LNCAP (cell line): ENCODE results near the gene SOX6.

Source experiments
- TF ChIP-seq, protein P1 (sequence below): fragments of 450-650 bp; IDR thresholded peaks from 2 replicates; pipeline ENCODE4 v1.5.1; 2017; ENCODE audit warnings: mild to moderate bottlenecking

Gene SOX6

DNA sequence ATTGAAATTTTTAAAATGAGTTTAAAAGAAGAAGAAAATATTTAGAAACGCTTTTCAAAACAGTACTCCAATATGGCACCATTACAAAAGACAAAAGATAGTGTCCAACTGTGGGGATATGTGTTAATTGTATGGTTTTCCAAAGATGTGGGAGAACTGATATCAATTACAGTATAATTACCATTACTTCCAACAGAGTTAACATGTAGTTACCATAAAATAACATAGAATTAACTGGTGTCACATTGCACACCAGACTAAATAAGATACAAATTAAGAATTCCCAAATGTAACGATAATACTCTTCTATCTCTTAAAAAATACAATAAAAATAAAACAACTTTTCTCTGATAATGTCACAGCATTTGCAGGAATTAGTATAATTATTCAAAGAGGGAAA lies 329.5 kb downstream of the SOX6 start:
- TF ChIP-seq, protein P1, sequence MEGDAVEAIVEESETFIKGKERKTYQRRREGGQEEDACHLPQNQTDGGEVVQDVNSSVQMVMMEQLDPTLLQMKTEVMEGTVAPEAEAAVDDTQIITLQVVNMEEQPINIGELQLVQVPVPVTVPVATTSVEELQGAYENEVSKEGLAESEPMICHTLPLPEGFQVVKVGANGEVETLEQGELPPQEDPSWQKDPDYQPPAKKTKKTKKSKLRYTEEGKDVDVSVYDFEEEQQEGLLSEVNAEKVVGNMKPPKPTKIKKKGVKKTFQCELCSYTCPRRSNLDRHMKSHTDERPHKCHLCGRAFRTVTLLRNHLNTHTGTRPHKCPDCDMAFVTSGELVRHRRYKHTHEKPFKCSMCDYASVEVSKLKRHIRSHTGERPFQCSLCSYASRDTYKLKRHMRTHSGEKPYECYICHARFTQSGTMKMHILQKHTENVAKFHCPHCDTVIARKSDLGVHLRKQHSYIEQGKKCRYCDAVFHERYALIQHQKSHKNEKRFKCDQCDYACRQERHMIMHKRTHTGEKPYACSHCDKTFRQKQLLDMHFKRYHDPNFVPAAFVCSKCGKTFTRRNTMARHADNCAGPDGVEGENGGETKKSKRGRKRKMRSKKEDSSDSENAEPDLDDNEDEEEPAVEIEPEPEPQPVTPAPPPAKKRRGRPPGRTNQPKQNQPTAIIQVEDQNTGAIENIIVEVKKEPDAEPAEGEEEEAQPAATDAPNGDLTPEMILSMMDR, result no peak

DNA sequence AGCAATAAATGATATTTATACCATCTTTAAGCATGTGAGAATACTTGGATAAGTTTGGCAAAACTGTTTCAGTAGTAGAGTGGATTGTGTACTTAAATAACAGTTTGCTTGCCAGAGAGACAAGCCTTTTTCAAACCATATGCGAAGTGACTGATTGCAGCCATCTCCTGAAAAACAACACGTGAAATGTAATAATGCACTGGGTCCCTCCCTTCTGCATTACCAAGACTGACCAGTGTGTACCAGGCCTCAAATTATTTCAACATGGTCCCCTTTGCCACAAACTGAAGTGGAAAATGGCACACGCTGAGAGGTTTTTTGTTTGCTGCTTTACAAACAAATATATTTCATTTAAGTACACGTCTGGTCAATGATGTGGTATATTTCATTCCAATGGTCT lies 337.4 kb downstream of the SOX6 start:
- TF ChIP-seq, protein P1, result no peak

- TF ChIP-seq, protein P1, result no peak
These were observed 339.9 kb downstream of the SOX6 start for GRCh38 chr11:16016468-16016829.

- TF ChIP-seq, protein P1, result no peak
These were observed 340.4 kb downstream of the SOX6 start for GRCh38 chr11:16015741-16016467.

DNA sequence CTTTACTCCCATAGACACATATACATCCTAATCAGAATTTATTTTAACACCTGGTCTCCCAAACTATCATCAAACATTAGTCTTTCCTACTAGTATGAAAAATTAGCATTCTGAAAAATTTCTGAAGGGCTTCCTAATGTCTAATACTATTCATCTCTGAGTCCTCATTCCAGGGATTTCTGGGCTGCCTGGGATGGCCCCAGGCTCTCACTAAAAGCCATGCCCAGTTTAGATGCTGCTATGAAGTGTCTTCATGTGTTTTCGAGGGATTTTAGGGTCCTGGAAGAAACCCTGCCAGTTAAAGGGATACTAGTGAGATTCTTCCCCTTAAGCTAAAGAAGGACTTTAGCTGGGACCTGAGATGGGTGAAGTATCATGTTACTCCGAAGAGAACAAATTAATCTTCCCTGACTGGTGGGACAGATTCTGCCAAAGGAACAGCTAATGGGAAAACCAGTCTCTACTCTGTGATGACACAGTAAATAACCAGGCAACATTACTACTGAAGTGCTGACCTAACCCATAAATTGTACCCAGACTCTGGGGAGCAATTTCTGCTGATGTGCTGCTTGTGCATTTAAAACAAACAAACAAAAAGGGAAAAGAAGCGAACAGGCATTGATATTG lies 342.6 kb downstream of the SOX6 start:
- TF ChIP-seq, protein P1, result no peak

- TF ChIP-seq, protein P1, result no peak
These were observed 343.1 kb downstream of the SOX6 start for GRCh38 chr11:16013242-16013641.

GRCh38 chr11:16012125-16012751 lies 344.1 kb downstream of the SOX6 start:
- TF ChIP-seq, protein P1, result no peak
